Neuronal stem cell (in vitro differentiated cells): ENCODE data around the gene SENP6.
"Not testable (repeated sequence)": the region's sequence is repeated elsewhere in the genome, so short reads cannot be mapped to it uniquely, and the experiment has no call there.

Source experiments
- DNase-seq: peaks from one replicate; pipeline ENCODE4 v3.0.0-alpha.2; 2013; ENCODE audit warnings: low spot score
- H2AFZ ChIP-seq: one replicate; pipeline ENCODE4 v1.6.1; 2013; ENCODE audit warnings: mild to moderate bottlenecking, low read length, inconsistent platforms
- H2AK5ac ChIP-seq: 2 replicates; pipeline ENCODE4 v1.6.1; 2013; ENCODE audit warnings: low read depth, mild to moderate bottlenecking, inconsistent platforms, low read length, moderate library complexity, mixed read lengths
- H2BK120ac ChIP-seq: 2 replicates; pipeline ENCODE4 v1.6.1; 2013; ENCODE audit warnings: low read depth, mild to moderate bottlenecking, inconsistent platforms, low read length, moderate library complexity, mixed read lengths
- H2BK12ac ChIP-seq: one replicate; pipeline ENCODE4 v1.6.1; 2013; ENCODE audit warnings: low read length, inconsistent platforms
- H2BK15ac ChIP-seq: 2 replicates; pipeline ENCODE4 v1.6.1; 2013; ENCODE audit warnings: mild to moderate bottlenecking, low read length, inconsistent platforms, mixed read lengths
- H2BK5ac ChIP-seq: one replicate; pipeline ENCODE4 v1.6.1; 2013; ENCODE audit warnings: inconsistent platforms, mild to moderate bottlenecking, low read length, moderate library complexity
- H3K14ac ChIP-seq: one replicate; pipeline ENCODE4 v1.6.1; 2013; ENCODE audit warnings: low read length, inconsistent platforms
- H3K18ac ChIP-seq: 2 replicates; pipeline ENCODE4 v1.6.1; 2013; ENCODE audit warnings: low read length, inconsistent platforms
- H3K23ac ChIP-seq: 2 replicates; pipeline ENCODE4 v1.6.1; 2013; ENCODE audit warnings: low read depth, mild to moderate bottlenecking, mixed read lengths, low read length, inconsistent platforms; ENCODE audit not compliant: poor library complexity
- H3K27ac ChIP-seq: replicated peaks from 3 replicates; pipeline ENCODE4 v1.5.1; 2013; ENCODE audit warnings: low read length, inconsistent platforms
- H3K27me3 ChIP-seq, 3 experiments: 2 replicates each; pipeline ENCODE4 v1.6.1; 2013; ENCODE audit warnings: low read length in 3 of 3, mild to moderate bottlenecking in 2 of 3, inconsistent platforms in 1 of 3, low read depth in 1 of 3, mixed read lengths in 1 of 3, moderate library complexity in 1 of 3; ENCODE audit not compliant: control insufficient read depth in 3 of 3, insufficient read depth in 3 of 3
- H3K36me3 ChIP-seq, 2 donors: replicated peaks in 1 of 2; 2 replicates each; pipeline ENCODE4 v1.6.1; 2013; ENCODE audit warnings: low read length in 2 of 2; ENCODE audit not compliant: control insufficient read depth in 2 of 2, insufficient read depth in 2 of 2
- H3K4ac ChIP-seq: 2 replicates; pipeline ENCODE4 v1.6.1; 2013; ENCODE audit warnings: inconsistent platforms, mild to moderate bottlenecking, low read length, moderate library complexity
- H3K4me1 ChIP-seq, 2 donors: 1 replicate in 1 of 2; 2 replicates in 1 of 2; pipeline ENCODE4 v1.6.1; 2013; ENCODE audit warnings: low read length in 2 of 2, low read depth in 1 of 2; ENCODE audit not compliant: control insufficient read depth in 2 of 2, insufficient read depth in 1 of 2
- H3K4me2 ChIP-seq: one replicate; pipeline ENCODE4 v1.6.1; 2013; ENCODE audit warnings: mild to moderate bottlenecking, low read length, inconsistent platforms; ENCODE audit not compliant: insufficient read depth, poor library complexity, severe bottlenecking
- H3K4me3 ChIP-seq, 2 donors: 2 replicates each; pipeline ENCODE4 v1.5.1; 2013; ENCODE audit warnings: low read length in 2 of 2, mild to moderate bottlenecking in 2 of 2, inconsistent platforms in 1 of 2, moderate library complexity in 1 of 2
- H3K79me1 ChIP-seq: one replicate; pipeline ENCODE4 v1.6.1; 2013; ENCODE audit warnings: low read depth, mild to moderate bottlenecking, inconsistent platforms, low read length, moderate library complexity
- H3K9ac ChIP-seq: one replicate; pipeline ENCODE4 v1.6.1; 2013; ENCODE audit warnings: mild to moderate bottlenecking, low read depth, low read length, inconsistent platforms; ENCODE audit not compliant: poor library complexity
- H3K9me3 ChIP-seq, 2 donors: replicated peaks in 1 of 2; 2 replicates each; pipeline versions ENCODE3 to v1.6.1; 2013; ENCODE audit warnings: low read length in 2 of 2, mild to moderate bottlenecking in 2 of 2, inconsistent platforms in 1 of 2, low read depth in 1 of 2, mixed read lengths in 1 of 2, moderate library complexity in 1 of 2; ENCODE audit not compliant: control insufficient read depth in 2 of 2, insufficient read depth in 1 of 2
- H4K8ac ChIP-seq: one replicate; pipeline ENCODE4 v1.6.1; 2013; ENCODE audit warnings: low read depth, mild to moderate bottlenecking, inconsistent platforms, low read length, moderate library complexity
- H4K91ac ChIP-seq: one replicate; pipeline ENCODE4 v1.6.1; 2013; ENCODE audit warnings: low read length, low read depth, mild to moderate bottlenecking, inconsistent platforms; ENCODE audit not compliant: poor library complexity
- whole genome bisulfite sequencing, 2 donors: extraction: QIAGEN DNeasy Blood & Tissue Kit; methylation state at CpG; one replicate each; pipeline ENCODE4 v1.1.7; 2013; ENCODE audit warnings: missing lambda C conversion rate in 2 of 2, mixed read lengths in 1 of 2; ENCODE audit not compliant: insufficient read length in 2 of 2, insufficient replicate concordance in 1 of 2; ENCODE audit errors: extremely low coverage in 2 of 2; 5-methylcytosine and 5-hydroxymethylcytosine counted together

Gene SENP6

DNA sequence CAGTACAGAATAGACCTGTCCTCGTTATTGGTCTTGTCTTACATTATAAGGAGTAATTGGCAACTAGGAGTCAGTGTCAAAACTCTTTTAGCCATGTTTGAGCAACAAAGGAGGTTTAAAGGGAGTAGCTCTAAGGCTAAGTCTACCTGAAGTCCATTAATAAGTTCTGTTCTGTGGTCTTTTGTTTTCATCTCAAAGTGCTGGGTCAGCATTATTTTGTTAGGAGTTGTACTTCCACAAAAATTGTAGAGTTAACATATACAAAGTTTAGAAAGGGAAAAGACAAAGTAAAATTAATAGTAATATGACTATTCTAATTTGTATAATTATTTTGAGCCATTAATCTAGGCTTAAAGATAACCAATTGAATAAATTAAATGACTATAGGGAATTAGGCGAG, 12.7 kb upstream of the SENP6 start:
- H3K27ac ChIP-seq: no peak overlapping the region
- H3K23ac ChIP-seq: no peak overlapping the region
- no peaks in the 10 kb centered on the region for H3K79me1 ChIP-seq
- no peak overlapping the region for H3K9ac ChIP-seq
- H3K4me3 ChIP-seq: no peak overlapping the region
- no peak overlapping the region for H2AK5ac ChIP-seq
- H3K9me3 ChIP-seq: peaks cover 0 to 5% of the 10 kb centered on the region in 2 donors
- no peak overlapping the region for H4K8ac ChIP-seq
- WGBS, 2 donors: no CpG with 5 or more reads among the region's 2 CpGs
- no peak overlapping the region for H2AFZ ChIP-seq
- H3K27me3 ChIP-seq: no peaks in the 10 kb centered on the region
- no peaks in the 10 kb centered on the region for H3K4me1 ChIP-seq
- H2BK5ac ChIP-seq: no peak overlapping the region
- H3K4ac ChIP-seq: no peak overlapping the region
- no peak overlapping the region for H2BK15ac ChIP-seq
- H3K36me3 ChIP-seq: no peaks in the 10 kb centered on the region
- H3K14ac ChIP-seq: no peak overlapping the region
- H3K4me2 ChIP-seq: no peak overlapping the region
- H3K18ac ChIP-seq: no peak overlapping the region
- H4K91ac ChIP-seq: no peak overlapping the region
- H2BK120ac ChIP-seq: no peak overlapping the region
- no peak for DNase-seq
- no peak overlapping the region for H2BK12ac ChIP-seq

DNA sequence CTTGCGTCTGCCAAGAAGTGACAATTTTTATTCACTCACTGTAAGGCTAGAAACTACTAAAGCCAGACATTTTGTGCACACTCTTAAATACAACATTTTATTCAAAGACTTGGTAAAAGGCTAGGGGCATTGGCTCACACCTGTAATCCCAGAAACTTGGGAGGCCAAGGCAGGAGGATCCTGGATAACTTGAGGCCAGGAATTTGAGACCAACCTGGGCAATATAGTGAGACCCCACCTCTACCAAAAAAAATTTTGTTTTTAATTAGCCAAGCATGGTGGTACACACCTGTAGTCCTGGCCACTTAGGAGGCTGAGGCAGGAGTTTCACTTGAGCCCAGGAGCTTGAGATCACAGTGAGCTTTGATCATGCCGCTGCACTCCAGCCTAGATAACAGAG, 11.3 kb upstream of the SENP6 start:
- no CpG with 5 or more reads among the region's 2 CpGs for WGBS, 2 donors
- Histone ChIP-seq H2AK5ac (no peak overlapping the region), H3K4me3 (no peak overlapping the region), H3K23ac (no peak overlapping the region), H2BK120ac (no peak overlapping the region), H3K14ac (no peak overlapping the region), H3K79me1 (no peaks in the 10 kb centered on the region), H4K91ac (no peak overlapping the region), H4K8ac (no peak overlapping the region), H3K9ac (no peak overlapping the region), H3K36me3 (no peaks in the 10 kb centered on the region), H2BK15ac (no peak overlapping the region), H3K18ac (no peak overlapping the region), H2AFZ (no peak overlapping the region), H2BK12ac (no peak overlapping the region), H2BK5ac (no peak overlapping the region), H3K27ac (no peak overlapping the region), H3K4me1 (no peaks in the 10 kb centered on the region), H3K27me3 (no peaks in the 10 kb centered on the region), H3K4ac (no peak overlapping the region), H3K4me2 (no peak overlapping the region), H3K9me3 (no peaks in the 10 kb centered on the region)
- no peak for DNase-seq

DNA sequence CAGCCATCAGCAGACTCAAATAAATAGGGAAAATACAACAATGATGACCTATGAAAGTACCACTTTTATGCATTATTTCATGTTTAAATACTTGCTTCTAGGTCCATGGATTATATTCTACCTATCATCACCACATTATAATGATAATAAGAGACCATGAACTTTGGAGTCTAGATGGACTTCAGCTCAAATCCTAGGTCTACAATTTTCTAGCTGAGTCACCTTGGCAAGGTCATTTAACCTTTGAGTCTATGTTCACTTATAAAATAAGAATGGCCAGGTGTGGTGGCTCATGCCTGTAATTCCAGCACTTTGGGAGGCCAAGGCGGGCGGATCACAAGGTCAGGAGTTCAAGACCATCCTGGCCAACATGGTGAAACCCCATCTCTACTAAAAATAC, 5.3 kb upstream of the SENP6 start:
- H2BK15ac ChIP-seq, H3K18ac ChIP-seq, H2AFZ ChIP-seq, DNase-seq, H3K9me3 ChIP-seq, H3K9ac ChIP-seq, H3K23ac ChIP-seq, H3K4me1 ChIP-seq, H3K79me1 ChIP-seq, H2BK120ac ChIP-seq, H2BK5ac ChIP-seq, H3K36me3 ChIP-seq, H3K27me3 ChIP-seq, H2AK5ac ChIP-seq, H3K4ac ChIP-seq, H3K27ac ChIP-seq, H3K14ac ChIP-seq, H3K4me3 ChIP-seq, H4K8ac ChIP-seq, H2BK12ac ChIP-seq, H3K4me2 ChIP-seq, H4K91ac ChIP-seq: not testable (repeated sequence)
- WGBS, 2 donors: no CpG with 5 or more reads among the region's 2 CpGs

GRCh38 chr6:75600768-75601167, 912 bp upstream of the SENP6 start:
- Histone ChIP-seq H3K9me3 (peaks cover 0 to 8% of the 10 kb centered on the region in 2 donors), H3K4me1 (peaks cover 0 to 2% of the 10 kb centered on the region in 2 donors), H3K27me3 (no peaks in the 10 kb centered on the region), H2BK15ac (no peak overlapping the region), H2BK5ac (no peak overlapping the region), H3K27ac (no peak overlapping the region), H2AFZ (peak overlapping the region; percentile 52), H3K4me2 (no peak overlapping the region), H4K91ac (no peak overlapping the region), H2BK120ac (no peak overlapping the region), H3K14ac (no peak overlapping the region), H3K18ac (no peak overlapping the region), H3K36me3 (peaks cover 0 to 13% of the 10 kb centered on the region in 2 donors), H2AK5ac (no peak overlapping the region), H3K23ac (no peak overlapping the region), H3K9ac (no peak overlapping the region), H3K4ac (no peak overlapping the region), H3K79me1 (peaks cover 10% of the 10 kb centered on the region), H4K8ac (no peak overlapping the region), H3K4me3 (peak overlapping the region in 1 of 2 donors; percentile 68), H2BK12ac (no peak overlapping the region)
- no CpG with 5 or more reads among the region's 7 CpGs for WGBS, 2 donors
- DNase-seq: no peak
